CD4-positive, alpha-beta T cell treated with Interleukin-6 at 100 ng/mL for 8 hours (primary cell): Measurements from ENCODE around the gene TMEM191C.
"Not testable (repeated sequence)": the region's sequence is repeated elsewhere in the genome, so short reads cannot be mapped to it uniquely, and the experiment has no call there.

Source experiments
- DNase-seq: peaks from one replicate; pipeline ENCODE4 v3.0.0-alpha.2; 2020; ENCODE audit warnings: mixed read lengths, low spot score

Gene TMEM191C

GRCh38 chr22:21467337-21468193 is at the start of gene TMEM191C:
TSS of gene TMEM191C (plus strand) at chr22:21467387. CDS start at chr22:21467460, 73 bp downstream.
- DNase-seq = not testable (repeated sequence)

- DNase-seq = not testable (repeated sequence)
Observed at GRCh38 chr22:21417853-21418252, 49.3 kb upstream of the TMEM191C start.

- DNase-seq = not testable (repeated sequence)
Observed at GRCh38 chr22:21418974-21419638, 48.1 kb upstream of the TMEM191C start.

GRCh38 chr22:21420180-21420763 is 46.9 kb upstream of the TMEM191C start:
- not testable (repeated sequence) for DNase-seq

- not testable (repeated sequence) for DNase-seq
Observed at GRCh38 chr22:21424084-21424709, 43.0 kb upstream of the TMEM191C start.

GRCh38 chr22:21434378-21435233 is 32.6 kb upstream of the TMEM191C start:
- DNase-seq = not testable (repeated sequence)

- not testable (repeated sequence) for DNase-seq
Observed at GRCh38 chr22:21435998-21436810, 31.0 kb upstream of the TMEM191C start.

- not testable (repeated sequence) for DNase-seq
Observed at GRCh38 chr22:21438013-21438412, 29.2 kb upstream of the TMEM191C start.

GRCh38 chr22:21440018-21440636 is 27.1 kb upstream of the TMEM191C start:
- not testable (repeated sequence) for DNase-seq

- not testable (repeated sequence) for DNase-seq
Observed at GRCh38 chr22:21440676-21441075, 26.5 kb upstream of the TMEM191C start.

GRCh38 chr22:21441170-21441569 is 26.0 kb upstream of the TMEM191C start:
- DNase-seq = not testable (repeated sequence)

GRCh38 chr22:21442123-21442522 is 25.1 kb upstream of the TMEM191C start:
- DNase-seq = not testable (repeated sequence)

- not testable (repeated sequence) for DNase-seq
Observed at GRCh38 chr22:21442646-21443045, 24.5 kb upstream of the TMEM191C start.

GRCh38 chr22:21443057-21443734 is 24.0 kb upstream of the TMEM191C start:
- no peak for DNase-seq

GRCh38 chr22:21443735-21444421 is 23.3 kb upstream of the TMEM191C start:
- no peak for DNase-seq

- no peak for DNase-seq
Observed at GRCh38 chr22:21444701-21445436, 22.3 kb upstream of the TMEM191C start.

- no peak for DNase-seq
Observed at GRCh38 chr22:21445437-21446127, 21.6 kb upstream of the TMEM191C start.
